ENCODE data around the gene ME3. TPM values are rescaled to one million over a fixed set of nuclear protein-coding genes. Genes with fewer than 3 reads are reported as not detected.
A peak's percentile ranks its signal among the peaks of the same experiment; 100 is the strongest.

The ME3 gene
- total RNA-seq, 1 donor from 2014 or later = 0.92 TPM

GRCh38 chr11:86571273-86571948 is 101.0 kb downstream of the ME3 start:
- peaks cover 4% of the 10 kb centered on the region for H3K9me3 Mint-ChIP-seq (ENCODE audit: unreplicated experiment)
- H3K27me3 Mint-ChIP-seq (ENCODE audit: unreplicated experiment) = peaks cover 4% of the 10 kb centered on the region
- no peaks in the 10 kb centered on the region for H3K36me3 Mint-ChIP-seq (ENCODE audit: low read depth, unreplicated experiment)
- H3K27ac Mint-ChIP-seq (ENCODE audit: unreplicated experiment) = no peak overlapping the region
- DNase-seq (ENCODE audit: low spot score) = peak; percentile 66
- TF ChIP-seq CTCF (IDR thresholded peaks at IDR 0.05; ENCODE audit: unreplicated experiment) = peak; percentile 78
- H3K4me3 Mint-ChIP-seq (ENCODE audit: unreplicated experiment) = no peak overlapping the region
- peaks cover 21% of the 10 kb centered on the region for H3K4me1 Mint-ChIP-seq (ENCODE audit: unreplicated experiment)

- no peak overlapping the region for H3K4me3 Mint-ChIP-seq (ENCODE audit: unreplicated experiment)
- peaks cover 4% of the 10 kb centered on the region for H3K9me3 Mint-ChIP-seq (ENCODE audit: unreplicated experiment)
- no peak overlapping the region for H3K27ac Mint-ChIP-seq (ENCODE audit: unreplicated experiment)
- H3K36me3 Mint-ChIP-seq (ENCODE audit: low read depth, unreplicated experiment) = no peaks in the 10 kb centered on the region
- H3K4me1 Mint-ChIP-seq (ENCODE audit: unreplicated experiment) = peaks cover 20% of the 10 kb centered on the region
- DNase-seq (ENCODE audit: low spot score) = no peak
- TF ChIP-seq CTCF (IDR thresholded peaks at IDR 0.05; ENCODE audit: unreplicated experiment) = no peak
- H3K27me3 Mint-ChIP-seq (ENCODE audit: unreplicated experiment) = no peaks in the 10 kb centered on the region
Measured at GRCh38 chr11:86570451-86570850, 102.0 kb downstream of the ME3 start.

- H3K36me3 Mint-ChIP-seq (ENCODE audit: low read depth, unreplicated experiment) = no peaks in the 10 kb centered on the region
- H3K9me3 Mint-ChIP-seq (ENCODE audit: unreplicated experiment) = peaks cover 4% of the 10 kb centered on the region
- TF ChIP-seq CTCF (IDR thresholded peaks at IDR 0.05; ENCODE audit: unreplicated experiment) = no peak
- H3K27me3 Mint-ChIP-seq (ENCODE audit: unreplicated experiment) = no peaks in the 10 kb centered on the region
- no peak overlapping the region for H3K27ac Mint-ChIP-seq (ENCODE audit: unreplicated experiment)
- peaks cover 20% of the 10 kb centered on the region for H3K4me1 Mint-ChIP-seq (ENCODE audit: unreplicated experiment)
- DNase-seq (ENCODE audit: low spot score) = no peak
- no peak overlapping the region for H3K4me3 Mint-ChIP-seq (ENCODE audit: unreplicated experiment)
Measured at GRCh38 chr11:86570020-86570419, 102.4 kb downstream of the ME3 start.

GRCh38 chr11:86569109-86569508 is 103.3 kb downstream of the ME3 start:
- TF ChIP-seq CTCF (IDR thresholded peaks at IDR 0.05; ENCODE audit: unreplicated experiment) = no peak
- H3K27ac Mint-ChIP-seq (ENCODE audit: unreplicated experiment) = no peak overlapping the region
- peaks cover 4% of the 10 kb centered on the region for H3K9me3 Mint-ChIP-seq (ENCODE audit: unreplicated experiment)

GRCh38 chr11:86565801-86566312 is 106.6 kb downstream of the ME3 start:
- H3K4me3 Mint-ChIP-seq (ENCODE audit: unreplicated experiment) = no peak overlapping the region
- TF ChIP-seq CTCF (IDR thresholded peaks at IDR 0.05; ENCODE audit: unreplicated experiment) = no peak
- no peaks in the 10 kb centered on the region for H3K27me3 Mint-ChIP-seq (ENCODE audit: unreplicated experiment)
- no peak for DNase-seq (ENCODE audit: low spot score)
- no peak overlapping the region for H3K27ac Mint-ChIP-seq (ENCODE audit: unreplicated experiment)
- peaks cover 4% of the 10 kb centered on the region for H3K9me3 Mint-ChIP-seq (ENCODE audit: unreplicated experiment)
- H3K4me1 Mint-ChIP-seq (ENCODE audit: unreplicated experiment) = peaks cover 9% of the 10 kb centered on the region
- no peaks in the 10 kb centered on the region for H3K36me3 Mint-ChIP-seq (ENCODE audit: low read depth, unreplicated experiment)

More at GRCh38 chr11:86569109-86569508, 103.3 kb downstream of the ME3 start:
- Mint-ChIP-seq H3K4me1 (ENCODE audit: unreplicated experiment) (peaks cover 20% of the 10 kb centered on the region), H3K27me3 (ENCODE audit: unreplicated experiment) (no peaks in the 10 kb centered on the region), H3K36me3 (ENCODE audit: low read depth, unreplicated experiment) (no peaks in the 10 kb centered on the region), H3K4me3 (ENCODE audit: unreplicated experiment) (no peak overlapping the region)
- DNase-seq (ENCODE audit: low spot score) = no peak

Data from endothelial cell (in vitro differentiated cells).